Gastroesophageal sphincter (tissue), 3 donors: Measurements from ENCODE around the gene OPA1.

Experiments used
- EP300 ChIP-seq: sonication (generic); formaldehyde crosslinking; IDR thresholded peaks from one replicate; pipeline ENCODE4 v1.6.1; 2017; ENCODE audit warnings: antibody characterized with exemption, mild to moderate bottlenecking
- POLR2AphosphoS5 ChIP-seq: sonication (generic); formaldehyde crosslinking; IDR thresholded peaks from one replicate; pipeline ENCODE4 v1.6.1; 2017; ENCODE audit warnings: antibody characterized with exemption
- TF ChIP-seq, protein P1 (sequence below), 4 experiments: fragments of 200-600 bp in 2 of 4; fragments of 450-650 bp in 2 of 4; sonication (generic) in 1 of 4; IDR thresholded peaks; one replicate each; pipeline ENCODE4 v1.5.1; 2017 to 2019; ENCODE audit warnings: antibody characterized with exemption in 4 of 4, mild to moderate bottlenecking in 2 of 4, moderate library complexity in 2 of 4

DNA sequence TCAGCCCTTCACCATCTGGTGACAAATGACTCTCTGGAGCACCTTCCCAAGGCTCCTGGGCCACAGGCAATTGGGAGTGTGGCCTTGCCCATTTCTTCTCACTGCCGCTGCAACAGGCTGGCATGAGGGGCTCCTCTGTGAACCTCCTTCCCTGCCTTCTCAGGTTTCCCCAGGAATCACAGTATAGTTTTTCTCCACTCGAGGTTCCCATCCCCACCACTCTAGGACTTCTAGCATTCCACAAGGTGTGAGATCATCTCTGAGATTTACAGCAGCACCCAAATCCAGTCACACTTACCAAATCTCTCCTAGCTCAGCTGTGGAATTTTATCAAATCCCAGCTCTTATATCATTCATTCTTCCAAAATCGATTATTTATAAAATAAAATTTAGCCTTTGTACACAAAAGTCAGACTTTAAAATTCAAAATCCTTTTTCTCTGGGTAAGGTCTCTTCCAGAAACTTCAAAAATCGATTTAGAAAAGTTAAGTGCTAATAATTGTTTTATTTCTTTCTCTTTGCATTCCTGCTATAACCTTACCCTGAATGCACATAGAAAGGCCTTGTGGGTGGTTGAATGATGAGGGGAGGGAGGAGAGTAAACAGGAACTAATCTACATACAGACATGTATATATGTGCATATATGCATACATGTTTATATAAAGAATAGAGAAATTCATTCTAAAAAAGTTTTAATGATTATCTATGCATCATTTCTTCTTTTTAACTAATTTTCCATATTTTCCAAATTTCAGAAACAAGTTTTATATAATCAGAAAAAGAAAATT, 19.4 kb upstream of the OPA1 start:
- TF ChIP-seq EP300 (no peak), POLR2AphosphoS5 (no peak)
- TF ChIP-seq, protein P1, sequence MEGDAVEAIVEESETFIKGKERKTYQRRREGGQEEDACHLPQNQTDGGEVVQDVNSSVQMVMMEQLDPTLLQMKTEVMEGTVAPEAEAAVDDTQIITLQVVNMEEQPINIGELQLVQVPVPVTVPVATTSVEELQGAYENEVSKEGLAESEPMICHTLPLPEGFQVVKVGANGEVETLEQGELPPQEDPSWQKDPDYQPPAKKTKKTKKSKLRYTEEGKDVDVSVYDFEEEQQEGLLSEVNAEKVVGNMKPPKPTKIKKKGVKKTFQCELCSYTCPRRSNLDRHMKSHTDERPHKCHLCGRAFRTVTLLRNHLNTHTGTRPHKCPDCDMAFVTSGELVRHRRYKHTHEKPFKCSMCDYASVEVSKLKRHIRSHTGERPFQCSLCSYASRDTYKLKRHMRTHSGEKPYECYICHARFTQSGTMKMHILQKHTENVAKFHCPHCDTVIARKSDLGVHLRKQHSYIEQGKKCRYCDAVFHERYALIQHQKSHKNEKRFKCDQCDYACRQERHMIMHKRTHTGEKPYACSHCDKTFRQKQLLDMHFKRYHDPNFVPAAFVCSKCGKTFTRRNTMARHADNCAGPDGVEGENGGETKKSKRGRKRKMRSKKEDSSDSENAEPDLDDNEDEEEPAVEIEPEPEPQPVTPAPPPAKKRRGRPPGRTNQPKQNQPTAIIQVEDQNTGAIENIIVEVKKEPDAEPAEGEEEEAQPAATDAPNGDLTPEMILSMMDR (IDR thresholded peaks at IDR 0.05): no peak
